CD4-positive, alpha-beta T cell treated with Interleukin-4 for 1 hour (primary cell): ENCODE data around the gene MTPN.

Source experiments
- DNase-seq, 2 donors: peaks; one replicate each; pipeline ENCODE4 v3.0.0-alpha.2; 2020 to 2022

MTPN gene

GRCh38 chr7:135878284-135878683, 98.9 kb downstream of the MTPN start:
- DNase-seq: no peak

GRCh38 chr7:135877805-135878204, 99.4 kb downstream of the MTPN start:
- DNase-seq: no peak
